SK-N-MC (cell line): ENCODE data around the gene PDE4D.

Experiments
- EZH2 ChIP-seq: fragments of 200-600 bp; sonication (generic); IDR thresholded peaks from one replicate; pipeline ENCODE4 v1.6.1; 2017; ENCODE audit warnings: antibody characterized with exemption
- FOXP2 ChIP-seq: optimal IDR thresholded peaks from 2 replicates; pipeline ENCODE3; 2011; ENCODE audit warnings: mild to moderate bottlenecking, moderate library complexity; ENCODE audit not compliant: insufficient read depth; ENCODE audit errors: extremely low read length, control extremely low read depth
- POLR2AphosphoS5 ChIP-seq: IDR thresholded peaks from 2 replicates; pipeline ENCODE4 v1.6.1; 2012; ENCODE audit warnings: mild to moderate bottlenecking, low read depth, low read length, borderline replicate concordance

GRCh38 chr5:59732301-59732700 lies 161.2 kb downstream of the PDE4D start:
- TF ChIP-seq EZH2 (no peak), POLR2AphosphoS5 (no peak), FOXP2 (no peak)
